Progenitor cell of endocrine pancreas (in vitro differentiated cells): Measurements from ENCODE around the gene DNAJC13. TPM values are rescaled to one million over a fixed set of nuclear protein-coding genes. Genes with fewer than 3 reads are reported as not detected.

ENCODE experiments used
- DNase-seq: peaks from one replicate; pipeline ENCODE4 v3.0.0; 2021; ENCODE audit warnings: low spot score; ENCODE audit not compliant: unreplicated experiment
- H3K27ac Mint-ChIP-seq: 2 replicates; pipeline ENCODE4 v1.8.0; 2021; ENCODE audit warnings: mild to moderate bottlenecking, moderate library complexity, mixed read lengths
- H3K27me3 Mint-ChIP-seq: 2 replicates; pipeline ENCODE4 v1.8.0; 2021; ENCODE audit warnings: mixed read lengths
- H3K36me3 Mint-ChIP-seq: 2 replicates; pipeline ENCODE4 v1.8.0; 2022; ENCODE audit warnings: mixed read lengths; ENCODE audit not compliant: insufficient read depth
- H3K4me1 Mint-ChIP-seq: 2 replicates; pipeline ENCODE4 v1.8.0; 2021; ENCODE audit warnings: low read depth, mixed read lengths
- H3K4me3 Mint-ChIP-seq: 2 replicates; pipeline ENCODE4 v1.8.0; 2021; ENCODE audit warnings: low read depth, mild to moderate bottlenecking, moderate library complexity, mixed read lengths
- H3K9me3 Mint-ChIP-seq: 2 replicates; pipeline ENCODE4 v1.8.0; 2021; ENCODE audit warnings: low read depth, mixed read lengths
- total RNA-seq: library from RNA; stranded (reverse); gene quantifications from 2 replicates; pipeline ENCODE4 v1.2.1, GENCODE V29; 2021
- TF ChIP-seq, protein P1 (sequence below): fragments of 200-600 bp; sonication (generic); IDR thresholded peaks from one replicate; pipeline ENCODE4 v1.5.0; 2021; ENCODE audit warnings: antibody characterized with exemption, mild to moderate bottlenecking; ENCODE audit not compliant: unreplicated experiment

DNAJC13 gene
- total RNA-seq, 1 donor from 2014 or later: 37.3 TPM

DNA sequence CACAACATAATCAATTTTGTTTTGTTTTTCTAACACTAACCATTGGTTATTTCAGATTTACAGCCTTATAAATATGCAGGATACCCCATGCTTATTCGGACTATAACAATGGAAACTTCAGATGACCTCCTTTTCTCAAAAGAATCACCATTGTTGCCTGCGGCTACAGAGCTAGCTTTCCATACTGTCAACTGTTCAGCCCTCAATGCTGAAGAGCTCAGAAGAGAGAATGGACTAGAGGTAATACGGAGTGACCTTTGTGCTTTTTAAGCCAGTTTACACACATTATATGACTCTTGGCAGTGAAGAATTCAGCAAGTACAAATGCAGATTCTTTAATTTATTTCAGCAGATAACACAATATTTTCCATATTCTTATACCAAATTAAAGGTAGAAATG, 81.8 kb downstream of the DNAJC13 start:
- TF ChIP-seq, protein P1, sequence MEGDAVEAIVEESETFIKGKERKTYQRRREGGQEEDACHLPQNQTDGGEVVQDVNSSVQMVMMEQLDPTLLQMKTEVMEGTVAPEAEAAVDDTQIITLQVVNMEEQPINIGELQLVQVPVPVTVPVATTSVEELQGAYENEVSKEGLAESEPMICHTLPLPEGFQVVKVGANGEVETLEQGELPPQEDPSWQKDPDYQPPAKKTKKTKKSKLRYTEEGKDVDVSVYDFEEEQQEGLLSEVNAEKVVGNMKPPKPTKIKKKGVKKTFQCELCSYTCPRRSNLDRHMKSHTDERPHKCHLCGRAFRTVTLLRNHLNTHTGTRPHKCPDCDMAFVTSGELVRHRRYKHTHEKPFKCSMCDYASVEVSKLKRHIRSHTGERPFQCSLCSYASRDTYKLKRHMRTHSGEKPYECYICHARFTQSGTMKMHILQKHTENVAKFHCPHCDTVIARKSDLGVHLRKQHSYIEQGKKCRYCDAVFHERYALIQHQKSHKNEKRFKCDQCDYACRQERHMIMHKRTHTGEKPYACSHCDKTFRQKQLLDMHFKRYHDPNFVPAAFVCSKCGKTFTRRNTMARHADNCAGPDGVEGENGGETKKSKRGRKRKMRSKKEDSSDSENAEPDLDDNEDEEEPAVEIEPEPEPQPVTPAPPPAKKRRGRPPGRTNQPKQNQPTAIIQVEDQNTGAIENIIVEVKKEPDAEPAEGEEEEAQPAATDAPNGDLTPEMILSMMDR: no peak

DNA sequence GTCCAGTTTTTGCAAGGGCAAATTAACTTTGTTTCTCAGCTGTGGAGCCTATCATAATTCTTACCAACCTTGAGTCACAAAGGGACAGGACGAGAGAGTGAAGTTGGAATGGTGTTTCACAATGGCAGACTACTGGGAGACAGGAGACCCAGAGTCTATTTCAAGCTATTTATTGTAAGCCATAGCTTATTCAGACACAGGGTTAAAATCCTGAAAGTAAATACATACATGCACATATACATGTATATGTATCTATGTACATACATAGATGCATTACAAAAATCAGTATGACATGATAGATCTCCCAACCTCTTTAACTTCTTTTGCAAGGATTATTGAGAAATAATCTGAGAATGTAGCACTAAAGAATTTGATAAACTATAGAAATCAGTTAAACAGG, 86.3 kb downstream of the DNAJC13 start:
- Mint-ChIP-seq H3K4me3 (no peak overlapping the region), H3K4me1 (peaks cover 7% of the 10 kb centered on the region), H3K27me3 (no peaks in the 10 kb centered on the region), H3K9me3 (no peaks in the 10 kb centered on the region), H3K27ac (peak overlapping the region; percentile 60), H3K36me3 (peaks cover 26% of the 10 kb centered on the region)
- no peak for DNase-seq
- TF ChIP-seq, protein P1: no peak

More for the DNA sequence above, 81.8 kb downstream of the DNAJC13 start:
- DNase-seq: no peak
- Mint-ChIP-seq H3K4me1 (no peaks in the 10 kb centered on the region), H3K27ac (no peak overlapping the region), H3K9me3 (no peaks in the 10 kb centered on the region), H3K27me3 (no peaks in the 10 kb centered on the region), H3K4me3 (no peak overlapping the region), H3K36me3 (peaks cover 27% of the 10 kb centered on the region)

DNA sequence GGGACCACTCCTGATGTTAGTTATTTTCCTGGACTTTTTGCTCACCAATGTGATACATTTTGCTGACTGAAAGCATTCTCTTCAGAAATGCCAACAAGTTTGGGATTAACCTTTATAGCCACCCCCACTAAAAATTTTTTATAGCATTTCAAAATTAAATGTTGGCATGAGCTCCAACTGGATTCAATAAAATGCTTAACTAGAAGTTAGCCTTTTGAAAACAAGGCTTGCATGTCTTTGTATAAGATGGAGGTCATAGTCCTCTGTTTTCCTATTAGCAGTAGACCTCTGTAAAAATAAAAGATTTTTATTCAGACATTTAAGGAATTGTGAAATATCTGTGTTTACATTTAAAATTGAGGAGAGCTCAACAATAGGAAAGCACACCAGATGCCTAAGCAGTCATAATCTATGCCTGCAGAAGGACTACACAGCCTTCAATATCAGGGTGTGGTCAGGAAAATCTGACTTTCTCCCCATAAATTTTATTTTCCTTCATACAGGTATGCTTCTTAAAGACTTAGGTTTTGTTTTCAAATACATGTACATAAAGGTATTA, 87.2 kb downstream of the DNAJC13 start:
- H3K4me3 Mint-ChIP-seq: no peak overlapping the region
- H3K9me3 Mint-ChIP-seq: no peaks in the 10 kb centered on the region
- peaks cover 7% of the 10 kb centered on the region for H3K4me1 Mint-ChIP-seq
- peaks cover 32% of the 10 kb centered on the region for H3K36me3 Mint-ChIP-seq
- no peak for DNase-seq
- no peaks in the 10 kb centered on the region for H3K27me3 Mint-ChIP-seq
- H3K27ac Mint-ChIP-seq: no peak overlapping the region
- TF ChIP-seq, protein P1: no peak

DNA sequence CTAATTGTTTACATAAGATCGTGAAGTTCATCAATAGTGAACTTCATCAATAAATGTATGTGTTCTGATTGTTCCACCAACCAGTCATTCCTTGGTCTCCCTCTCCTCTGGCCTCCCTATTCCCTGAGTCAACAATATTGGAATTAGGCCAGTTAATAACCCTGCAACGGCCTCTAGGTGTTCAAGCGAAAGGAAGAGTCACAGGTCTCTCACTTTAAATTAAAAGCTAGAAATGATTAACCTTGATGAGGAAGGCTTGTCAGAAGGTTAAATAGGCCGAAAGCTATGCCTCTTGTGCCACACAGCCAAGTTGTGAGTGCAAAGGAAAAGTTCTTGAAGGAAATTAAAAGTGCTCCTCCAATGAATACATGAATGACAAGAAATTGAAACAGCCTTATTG, 90.4 kb downstream of the DNAJC13 start:
- no peaks in the 10 kb centered on the region for H3K27me3 Mint-ChIP-seq
- no peak overlapping the region for H3K4me3 Mint-ChIP-seq
- H3K27ac Mint-ChIP-seq: peak overlapping the region; percentile 56
- DNase-seq: no peak
- TF ChIP-seq, protein P1: no peak
- H3K36me3 Mint-ChIP-seq: peaks cover 29% of the 10 kb centered on the region
- no peaks in the 10 kb centered on the region for H3K9me3 Mint-ChIP-seq
- peaks cover 7% of the 10 kb centered on the region for H3K4me1 Mint-ChIP-seq

DNA sequence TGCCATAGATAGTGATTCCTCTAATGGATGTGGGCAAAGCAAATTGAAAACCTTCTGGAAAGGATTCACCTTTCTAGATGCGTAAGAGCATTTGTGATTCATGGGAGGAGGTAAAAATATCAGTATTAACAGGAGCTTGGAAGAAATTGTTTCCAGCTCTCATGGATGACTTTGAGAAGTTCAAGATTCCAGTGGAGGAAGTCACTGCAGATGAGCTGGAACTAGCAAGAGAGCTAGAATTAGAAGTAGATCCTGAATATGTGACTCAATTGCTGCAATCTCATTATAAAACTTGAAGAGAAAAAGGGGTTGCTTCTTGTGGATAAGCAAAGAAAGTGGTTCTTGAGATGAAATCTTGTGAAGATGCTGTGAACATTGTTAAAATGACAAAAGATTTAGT, 91.8 kb downstream of the DNAJC13 start:
- H3K36me3 Mint-ChIP-seq: peaks cover 29% of the 10 kb centered on the region
- H3K9me3 Mint-ChIP-seq: no peaks in the 10 kb centered on the region
- TF ChIP-seq, protein P1: no peak
- H3K27me3 Mint-ChIP-seq: no peaks in the 10 kb centered on the region
- H3K4me1 Mint-ChIP-seq: peaks cover 7% of the 10 kb centered on the region
- no peak for DNase-seq
- no peak overlapping the region for H3K4me3 Mint-ChIP-seq
- H3K27ac Mint-ChIP-seq: no peak overlapping the region
